CD4-positive, alpha-beta T cell treated with Interleukin-1 beta for 1 hour (primary cell): ENCODE measurements around the gene ACTR5.
A peak's percentile ranks its signal among the peaks of the same experiment; 100 is the strongest.
"Not testable (repeated sequence)": the region's sequence is repeated elsewhere in the genome, so short reads cannot be mapped to it uniquely, and the experiment has no call there.

ENCODE experiments used
- DNase-seq, 2 donors: peaks; one replicate each; pipeline ENCODE4 v3.0.0-alpha.2; 2020 to 2022

Gene ACTR5

DNA sequence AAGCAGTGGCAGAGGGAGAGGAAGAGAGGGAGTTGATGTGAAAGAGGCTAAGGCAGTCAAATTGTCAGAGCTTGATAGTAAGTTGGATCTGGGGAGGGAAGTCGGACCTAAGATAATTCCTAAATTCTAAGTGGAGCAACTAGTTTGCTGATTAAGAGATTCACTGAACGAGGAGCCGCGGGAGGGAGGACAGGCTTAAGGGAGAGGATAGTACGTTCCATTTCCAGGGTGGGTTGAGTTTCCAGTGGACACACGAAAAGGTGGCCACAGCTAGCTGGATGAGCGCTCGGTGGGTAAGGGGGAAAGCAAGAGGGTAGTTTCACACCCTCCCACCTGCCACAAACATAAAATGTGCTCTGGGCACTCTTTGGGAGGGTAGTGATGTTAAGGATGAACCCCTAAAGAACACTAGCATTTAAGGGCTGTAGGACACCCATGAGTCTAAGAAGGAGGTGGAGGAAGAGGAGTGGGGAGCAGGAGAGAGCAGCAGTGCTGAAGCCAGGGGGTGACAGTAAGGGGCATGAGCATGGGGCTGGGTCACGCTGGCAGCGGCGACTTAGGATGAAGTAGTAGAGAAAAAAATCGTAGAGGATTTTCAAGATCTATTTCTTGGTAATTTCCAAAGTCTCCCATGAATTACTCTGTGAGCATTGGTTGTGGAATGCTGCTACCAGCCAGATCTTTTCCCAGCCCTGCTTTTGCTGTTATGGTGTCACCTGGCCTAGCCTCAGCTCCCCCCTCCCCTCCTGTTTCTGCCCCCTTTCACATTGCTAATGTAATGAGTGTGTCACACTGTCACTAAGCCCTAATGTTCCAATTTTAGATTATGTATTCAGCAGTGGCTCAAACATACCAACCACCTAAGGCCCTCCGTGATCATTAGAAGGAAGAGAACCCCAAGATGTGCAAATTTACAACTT is 21.4 kb downstream of the ACTR5 start:
- DNase-seq, result no peak

GRCh38 chr20:38770546-38770945 is 22.3 kb downstream of the ACTR5 start:
- DNase-seq, result no peak

DNA sequence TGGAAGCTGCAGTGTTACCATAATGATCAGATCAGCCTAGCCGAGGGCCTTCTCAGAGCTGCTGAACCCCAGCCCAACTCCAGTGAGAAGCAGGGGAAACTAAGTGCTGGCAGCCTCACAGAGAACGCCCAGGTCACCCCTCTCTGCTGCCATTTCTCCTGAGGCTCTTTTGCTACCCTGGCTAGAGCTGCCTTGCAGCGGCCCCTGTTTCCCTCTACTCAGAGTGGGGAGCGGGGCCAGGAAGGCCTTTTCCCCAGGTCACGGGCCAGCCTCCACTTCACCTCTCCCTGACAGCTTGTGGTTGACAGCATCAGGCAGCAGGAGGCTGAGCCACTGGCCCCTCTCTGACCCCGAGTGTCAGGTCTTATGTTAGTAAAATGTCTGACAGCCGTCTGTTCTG is 22.7 kb downstream of the ACTR5 start:
- DNase-seq, result no peak

GRCh38 chr20:38771621-38772020 is 23.4 kb downstream of the ACTR5 start:
- no peak for DNase-seq

GRCh38 chr20:38774167-38774566 is 25.9 kb downstream of the ACTR5 start:
- DNase-seq, result no peak

DNA sequence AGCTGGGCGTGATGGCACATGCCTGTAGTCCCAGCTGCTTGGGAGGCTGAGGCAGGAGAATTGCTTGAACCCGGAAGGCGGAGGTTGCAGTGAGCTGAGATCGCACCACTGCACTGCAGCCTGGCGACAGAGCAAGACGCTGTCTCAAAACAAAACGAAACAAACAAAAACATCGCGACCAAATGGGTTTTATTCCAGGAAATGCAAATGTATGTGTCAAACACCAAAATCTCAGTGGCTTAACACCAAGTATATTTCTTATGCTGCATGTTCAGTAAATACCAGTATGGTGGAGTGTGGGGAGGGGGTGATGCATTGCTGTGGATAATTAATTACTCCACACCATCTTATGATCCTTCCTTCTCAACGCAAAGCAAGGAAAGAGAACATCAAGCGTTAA is 28.1 kb downstream of the ACTR5 start:
- peak; percentile 25 for DNase-seq

DNA sequence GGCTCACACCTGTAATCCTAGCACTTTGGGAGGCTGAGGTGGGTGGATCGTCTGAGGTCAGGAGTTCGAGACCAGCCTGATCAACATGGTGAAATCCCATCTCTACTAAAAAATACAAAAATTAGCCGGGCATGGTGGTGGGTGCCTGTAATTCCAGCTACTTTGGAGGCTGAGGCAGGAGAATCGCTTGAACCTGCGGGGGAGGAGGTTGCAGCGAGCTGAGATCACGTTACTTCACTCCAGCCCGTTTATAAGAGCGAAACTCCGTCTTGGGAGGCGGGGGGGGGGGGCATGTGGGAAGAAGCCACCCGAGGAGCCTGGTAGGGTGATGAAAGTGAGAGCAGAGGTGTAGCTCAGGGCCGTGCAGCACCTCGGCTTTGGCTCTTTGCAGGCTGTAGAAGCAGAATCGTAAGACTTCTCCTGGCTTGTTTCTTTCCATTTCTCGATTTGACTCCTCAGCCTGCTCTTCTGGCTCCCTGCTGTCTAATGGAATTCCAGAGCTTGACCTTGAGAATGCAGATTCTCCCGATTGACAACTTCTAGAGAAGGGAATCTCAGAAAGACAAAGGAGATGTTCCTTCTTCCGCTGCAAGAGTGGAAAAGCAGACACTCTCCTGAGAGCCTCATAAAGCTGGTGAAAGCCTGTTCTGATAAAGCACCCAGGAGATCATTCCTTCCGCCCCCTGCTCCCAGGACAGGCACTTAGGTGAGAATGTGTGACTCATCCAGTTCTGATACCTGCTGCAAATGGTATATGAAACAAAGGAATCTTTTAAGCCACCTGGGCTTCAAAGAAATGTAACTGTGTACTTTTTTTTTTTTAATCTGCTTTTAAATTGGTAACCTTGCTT is 31.2 kb downstream of the ACTR5 start:
- DNase-seq, result no peak

GRCh38 chr20:38782275-38782674 is 34.0 kb downstream of the ACTR5 start:
- no peak for DNase-seq

- DNase-seq, result no peak
Measured at GRCh38 chr20:38787870-38788269, 39.6 kb downstream of the ACTR5 start.

DNA sequence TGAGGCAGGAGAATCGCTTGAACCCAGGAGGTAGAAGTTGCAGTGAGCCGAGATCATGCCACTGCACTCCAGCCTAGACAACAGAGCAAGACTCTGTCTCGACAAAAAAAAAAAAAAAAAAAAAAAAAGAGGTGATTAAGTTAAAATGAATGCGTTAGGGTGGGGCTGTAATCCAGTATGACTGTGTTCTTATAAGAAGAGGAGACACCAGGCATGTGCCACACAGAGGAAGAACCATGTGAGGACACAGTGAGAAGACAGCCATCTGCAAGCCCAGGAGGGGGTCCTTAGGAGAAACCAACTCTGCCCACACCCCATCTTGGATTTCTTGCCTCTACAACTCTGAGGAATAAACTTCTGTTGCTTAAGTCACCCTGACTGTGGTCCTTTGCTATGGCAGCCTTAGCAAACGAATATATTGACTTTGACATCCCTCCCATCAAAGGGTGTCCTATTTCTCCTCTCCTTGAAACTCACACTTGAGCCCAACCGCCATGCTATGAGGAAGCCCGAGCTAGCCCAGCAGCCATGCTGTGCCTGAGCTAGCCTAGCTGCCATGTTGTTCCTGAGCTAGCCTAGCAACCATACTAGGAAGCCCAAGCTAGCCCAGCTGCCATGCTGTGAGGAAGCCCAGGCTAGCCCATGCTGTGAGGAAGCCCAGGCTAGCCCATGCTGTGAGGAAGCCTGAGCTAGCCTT is 41.4 kb downstream of the ACTR5 start:
- no peak for DNase-seq

GRCh38 chr20:38790200-38791053 is 42.2 kb downstream of the ACTR5 start:
- DNase-seq, result peak; percentile 55 to 71

- no peak for DNase-seq
Measured at GRCh38 chr20:38791291-38791690, 43.0 kb downstream of the ACTR5 start.

GRCh38 chr20:38791940-38792339 is 43.7 kb downstream of the ACTR5 start:
- no peak for DNase-seq

- not testable (repeated sequence) for DNase-seq
Measured at GRCh38 chr20:38794057-38794456, 45.8 kb downstream of the ACTR5 start.

DNA sequence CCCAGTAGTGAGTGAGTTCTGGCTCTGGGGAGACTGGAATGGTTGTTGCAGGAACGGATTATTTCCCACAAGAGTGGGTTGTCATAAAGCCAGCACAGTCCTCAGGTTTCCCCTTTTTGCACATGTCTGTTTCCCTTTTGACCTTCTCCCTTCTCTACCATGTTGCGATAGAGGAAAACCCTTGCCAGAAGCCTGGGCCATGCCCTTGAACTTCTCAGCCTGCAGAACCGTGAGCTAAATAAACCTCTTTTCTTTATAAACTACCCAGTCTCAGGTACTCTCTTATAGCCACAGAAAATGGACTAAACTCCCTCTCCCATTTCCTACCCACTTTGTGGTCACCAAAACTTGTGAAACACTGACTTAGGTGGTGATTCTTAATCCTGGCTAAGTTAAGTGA is 50.0 kb downstream of the ACTR5 start:
- no peak for DNase-seq

GRCh38 chr20:38799203-38799602 is 50.9 kb downstream of the ACTR5 start:
- no peak for DNase-seq

DNA sequence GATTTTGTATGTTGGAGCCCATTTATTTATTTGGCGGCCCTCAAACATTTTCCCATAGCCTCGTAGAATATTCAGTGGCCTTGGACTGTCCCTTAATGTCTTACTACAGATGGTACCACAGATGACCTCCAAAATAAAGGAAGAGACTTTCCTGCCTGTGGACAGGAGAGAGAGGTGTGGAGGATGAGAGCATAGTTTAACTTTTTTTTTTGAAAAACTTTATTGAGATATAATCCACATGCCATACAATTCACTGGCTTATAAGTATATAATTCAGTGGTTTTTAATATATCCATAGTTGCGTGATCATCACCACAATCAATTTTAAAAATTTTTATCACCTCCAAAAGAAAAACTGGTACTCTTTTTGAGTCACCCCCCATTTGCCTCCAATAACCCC is 52.6 kb downstream of the ACTR5 start:
- DNase-seq, result no peak

- DNase-seq, result no peak
Measured at GRCh38 chr20:38804221-38804620, 56.0 kb downstream of the ACTR5 start.

GRCh38 chr20:38804682-38805501 is 56.6 kb downstream of the ACTR5 start:
- peak; percentile 88 to 89 for DNase-seq

DNA sequence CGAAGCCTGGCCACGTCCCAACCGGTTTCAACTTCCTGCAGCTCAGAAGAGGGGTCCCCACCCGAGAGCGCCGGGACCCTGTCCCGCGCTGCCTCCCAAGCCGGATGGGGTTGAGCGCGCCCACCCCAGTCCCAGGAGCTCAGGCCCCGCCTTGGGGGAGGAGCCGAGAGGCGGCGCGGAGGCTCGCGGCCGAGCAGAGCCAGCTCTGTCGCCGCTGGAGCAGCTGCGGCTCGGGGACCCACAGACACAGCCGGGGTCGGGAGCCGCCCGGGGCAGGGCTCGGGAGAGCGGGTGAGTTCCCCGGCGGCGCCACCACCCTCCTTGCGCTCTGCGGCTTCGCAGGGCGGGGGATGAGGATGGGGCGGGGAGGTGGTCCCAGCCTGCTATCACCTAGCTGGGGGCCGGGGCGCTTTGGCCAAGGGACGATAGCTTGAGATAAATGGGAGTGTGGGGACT is 57.3 kb downstream of the ACTR5 start, which contains the start of gene PPP1R16B:
Gene PPP1R16B, plus strand, starts transcription at position 196 of the 456 bp plus-strand sequence. CDS start 30,229 bp downstream, outside the sequence.
- DNase-seq, result peak; percentile 84 to 85
